ENCODE measurements around the gene KIAA1191.
"Not testable (repeated sequence)": the region's sequence is repeated elsewhere in the genome, so short reads cannot be mapped to it uniquely, and the experiment has no call there.

DNA sequence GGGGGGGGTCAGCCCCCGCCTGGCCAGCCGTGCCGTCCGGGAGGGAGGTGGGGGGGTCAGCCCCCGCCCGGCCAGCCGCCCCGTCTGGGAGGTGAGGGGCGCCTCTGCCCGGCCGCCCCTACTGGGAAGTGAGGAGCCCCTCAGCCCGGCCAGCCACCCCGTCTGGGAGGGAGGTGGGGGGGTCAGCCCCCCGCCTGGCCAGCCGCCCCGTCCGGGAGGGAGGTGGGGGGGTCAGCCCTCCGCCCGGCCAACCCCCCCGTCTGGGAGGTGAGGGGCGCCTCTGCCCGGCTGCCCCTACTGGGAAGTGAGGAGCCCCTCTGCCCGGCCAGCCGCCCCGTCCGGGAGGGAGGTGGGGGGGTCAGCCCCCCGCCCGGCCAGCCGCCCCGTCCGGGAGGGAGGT is 56.2 kb downstream of the KIAA1191 start:
- TF ChIP-seq CTCF (IDR thresholded peaks at IDR 0.05; ENCODE audit: insufficient read depth, low read depth, low read length); EZH2 (IDR thresholded peaks at IDR 0.05; ENCODE audit: insufficient read depth, low read length): not testable (repeated sequence)
